HL-60 (cell line): ENCODE measurements around the gene PARD3.

ENCODE experiments used
- GABPA ChIP-seq: IDR thresholded peaks from 2 replicates; pipeline ENCODE4 v1.6.1; 2012; ENCODE audit warnings: low read depth
- POLR2AphosphoS5 ChIP-seq: IDR thresholded peaks from 2 replicates; pipeline ENCODE4 v1.6.1; 2012; ENCODE audit warnings: low read depth
- SPI1 ChIP-seq: IDR thresholded peaks from 2 replicates; pipeline ENCODE4 v1.6.1; 2012; ENCODE audit warnings: low read depth, mild to moderate bottlenecking, borderline replicate concordance
- TF ChIP-seq, protein P1 (sequence below): IDR thresholded peaks from one replicate; pipeline ENCODE4 v1.5.1; 2011; ENCODE audit warnings: low read length, control low read depth, inconsistent platforms; ENCODE audit not compliant: insufficient read depth
- TF ChIP-seq, protein P2 (sequence below): IDR thresholded peaks from 2 replicates; pipeline ENCODE4 v1.6.1; 2012; ENCODE audit warnings: low read depth; ENCODE audit not compliant: insufficient replicate concordance

DNA sequence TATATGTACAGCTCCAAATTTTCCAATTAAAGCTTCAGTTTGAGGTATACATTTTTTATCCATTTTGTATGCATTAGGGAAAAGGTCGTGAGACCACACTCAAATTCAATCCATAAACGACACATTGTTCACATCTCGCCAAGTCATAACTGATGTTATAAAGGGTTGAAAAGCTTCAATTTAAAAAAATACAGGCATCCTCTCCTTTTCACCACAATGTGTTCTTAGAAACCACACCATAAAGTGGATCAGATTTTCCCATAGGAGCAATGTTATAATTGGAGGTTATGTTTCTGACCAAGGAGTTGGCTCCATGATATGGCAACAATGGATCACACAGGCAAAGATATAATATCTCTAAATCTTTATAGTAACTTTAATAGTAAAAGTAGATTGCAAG, 663.6 kb downstream of the PARD3 start:
- TF ChIP-seq, protein P1, sequence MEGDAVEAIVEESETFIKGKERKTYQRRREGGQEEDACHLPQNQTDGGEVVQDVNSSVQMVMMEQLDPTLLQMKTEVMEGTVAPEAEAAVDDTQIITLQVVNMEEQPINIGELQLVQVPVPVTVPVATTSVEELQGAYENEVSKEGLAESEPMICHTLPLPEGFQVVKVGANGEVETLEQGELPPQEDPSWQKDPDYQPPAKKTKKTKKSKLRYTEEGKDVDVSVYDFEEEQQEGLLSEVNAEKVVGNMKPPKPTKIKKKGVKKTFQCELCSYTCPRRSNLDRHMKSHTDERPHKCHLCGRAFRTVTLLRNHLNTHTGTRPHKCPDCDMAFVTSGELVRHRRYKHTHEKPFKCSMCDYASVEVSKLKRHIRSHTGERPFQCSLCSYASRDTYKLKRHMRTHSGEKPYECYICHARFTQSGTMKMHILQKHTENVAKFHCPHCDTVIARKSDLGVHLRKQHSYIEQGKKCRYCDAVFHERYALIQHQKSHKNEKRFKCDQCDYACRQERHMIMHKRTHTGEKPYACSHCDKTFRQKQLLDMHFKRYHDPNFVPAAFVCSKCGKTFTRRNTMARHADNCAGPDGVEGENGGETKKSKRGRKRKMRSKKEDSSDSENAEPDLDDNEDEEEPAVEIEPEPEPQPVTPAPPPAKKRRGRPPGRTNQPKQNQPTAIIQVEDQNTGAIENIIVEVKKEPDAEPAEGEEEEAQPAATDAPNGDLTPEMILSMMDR = no peak
- no peak for TF ChIP-seq POLR2AphosphoS5
- TF ChIP-seq, protein P2, sequence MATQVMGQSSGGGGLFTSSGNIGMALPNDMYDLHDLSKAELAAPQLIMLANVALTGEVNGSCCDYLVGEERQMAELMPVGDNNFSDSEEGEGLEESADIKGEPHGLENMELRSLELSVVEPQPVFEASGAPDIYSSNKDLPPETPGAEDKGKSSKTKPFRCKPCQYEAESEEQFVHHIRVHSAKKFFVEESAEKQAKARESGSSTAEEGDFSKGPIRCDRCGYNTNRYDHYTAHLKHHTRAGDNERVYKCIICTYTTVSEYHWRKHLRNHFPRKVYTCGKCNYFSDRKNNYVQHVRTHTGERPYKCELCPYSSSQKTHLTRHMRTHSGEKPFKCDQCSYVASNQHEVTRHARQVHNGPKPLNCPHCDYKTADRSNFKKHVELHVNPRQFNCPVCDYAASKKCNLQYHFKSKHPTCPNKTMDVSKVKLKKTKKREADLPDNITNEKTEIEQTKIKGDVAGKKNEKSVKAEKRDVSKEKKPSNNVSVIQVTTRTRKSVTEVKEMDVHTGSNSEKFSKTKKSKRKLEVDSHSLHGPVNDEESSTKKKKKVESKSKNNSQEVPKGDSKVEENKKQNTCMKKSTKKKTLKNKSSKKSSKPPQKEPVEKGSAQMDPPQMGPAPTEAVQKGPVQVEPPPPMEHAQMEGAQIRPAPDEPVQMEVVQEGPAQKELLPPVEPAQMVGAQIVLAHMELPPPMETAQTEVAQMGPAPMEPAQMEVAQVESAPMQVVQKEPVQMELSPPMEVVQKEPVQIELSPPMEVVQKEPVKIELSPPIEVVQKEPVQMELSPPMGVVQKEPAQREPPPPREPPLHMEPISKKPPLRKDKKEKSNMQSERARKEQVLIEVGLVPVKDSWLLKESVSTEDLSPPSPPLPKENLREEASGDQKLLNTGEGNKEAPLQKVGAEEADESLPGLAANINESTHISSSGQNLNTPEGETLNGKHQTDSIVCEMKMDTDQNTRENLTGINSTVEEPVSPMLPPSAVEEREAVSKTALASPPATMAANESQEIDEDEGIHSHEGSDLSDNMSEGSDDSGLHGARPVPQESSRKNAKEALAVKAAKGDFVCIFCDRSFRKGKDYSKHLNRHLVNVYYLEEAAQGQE = no peak
- TF ChIP-seq SPI1 = no peak
- TF ChIP-seq GABPA = no peak
